ENCODE measurements around the gene RBM8A.

RBM8A gene

DNA sequence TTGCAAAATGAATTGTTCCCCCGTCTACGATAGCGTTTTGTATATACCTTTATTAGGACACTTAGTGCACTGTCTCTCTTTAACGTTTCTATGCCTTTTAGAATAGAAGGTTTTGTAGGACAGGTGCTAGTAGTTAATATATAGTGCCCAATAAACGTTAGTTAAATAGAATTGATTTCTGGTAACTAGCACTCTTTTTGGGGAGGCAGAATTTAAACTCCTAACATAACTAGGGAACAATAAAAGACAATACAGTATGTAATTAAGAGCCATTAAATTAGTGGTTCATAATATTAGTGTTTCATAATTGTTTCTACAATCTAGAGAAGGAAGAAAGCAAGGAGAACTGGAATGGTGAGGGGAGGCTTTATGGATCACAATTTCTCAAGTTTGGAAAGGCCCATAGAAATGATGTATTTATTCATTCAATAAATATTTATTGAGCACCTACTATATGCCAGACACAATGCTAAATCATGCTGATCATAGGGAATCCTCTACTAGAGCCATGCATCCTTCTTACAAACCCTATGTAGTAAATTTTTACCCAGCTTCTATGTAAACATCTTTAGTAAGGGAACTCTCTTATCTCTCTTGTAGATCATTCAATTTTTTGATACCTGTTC, 37.9 kb upstream of the RBM8A start:
- TF ChIP-seq, protein P1, sequence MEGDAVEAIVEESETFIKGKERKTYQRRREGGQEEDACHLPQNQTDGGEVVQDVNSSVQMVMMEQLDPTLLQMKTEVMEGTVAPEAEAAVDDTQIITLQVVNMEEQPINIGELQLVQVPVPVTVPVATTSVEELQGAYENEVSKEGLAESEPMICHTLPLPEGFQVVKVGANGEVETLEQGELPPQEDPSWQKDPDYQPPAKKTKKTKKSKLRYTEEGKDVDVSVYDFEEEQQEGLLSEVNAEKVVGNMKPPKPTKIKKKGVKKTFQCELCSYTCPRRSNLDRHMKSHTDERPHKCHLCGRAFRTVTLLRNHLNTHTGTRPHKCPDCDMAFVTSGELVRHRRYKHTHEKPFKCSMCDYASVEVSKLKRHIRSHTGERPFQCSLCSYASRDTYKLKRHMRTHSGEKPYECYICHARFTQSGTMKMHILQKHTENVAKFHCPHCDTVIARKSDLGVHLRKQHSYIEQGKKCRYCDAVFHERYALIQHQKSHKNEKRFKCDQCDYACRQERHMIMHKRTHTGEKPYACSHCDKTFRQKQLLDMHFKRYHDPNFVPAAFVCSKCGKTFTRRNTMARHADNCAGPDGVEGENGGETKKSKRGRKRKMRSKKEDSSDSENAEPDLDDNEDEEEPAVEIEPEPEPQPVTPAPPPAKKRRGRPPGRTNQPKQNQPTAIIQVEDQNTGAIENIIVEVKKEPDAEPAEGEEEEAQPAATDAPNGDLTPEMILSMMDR (IDR thresholded peaks at IDR 0.05; ENCODE audit: low read depth, low read length) = no peak
- in situ Hi-C loops (cut with HindIII; ENCODE audit: low sequenced_read_pairs) = no loop called here
- DNase-seq (ENCODE audit: low read depth, low spot score) = no peak
- peak overlapping the region; percentile 75 for H3K4me3 ChIP-seq (ENCODE audit: low read depth, low read length)

DNA sequence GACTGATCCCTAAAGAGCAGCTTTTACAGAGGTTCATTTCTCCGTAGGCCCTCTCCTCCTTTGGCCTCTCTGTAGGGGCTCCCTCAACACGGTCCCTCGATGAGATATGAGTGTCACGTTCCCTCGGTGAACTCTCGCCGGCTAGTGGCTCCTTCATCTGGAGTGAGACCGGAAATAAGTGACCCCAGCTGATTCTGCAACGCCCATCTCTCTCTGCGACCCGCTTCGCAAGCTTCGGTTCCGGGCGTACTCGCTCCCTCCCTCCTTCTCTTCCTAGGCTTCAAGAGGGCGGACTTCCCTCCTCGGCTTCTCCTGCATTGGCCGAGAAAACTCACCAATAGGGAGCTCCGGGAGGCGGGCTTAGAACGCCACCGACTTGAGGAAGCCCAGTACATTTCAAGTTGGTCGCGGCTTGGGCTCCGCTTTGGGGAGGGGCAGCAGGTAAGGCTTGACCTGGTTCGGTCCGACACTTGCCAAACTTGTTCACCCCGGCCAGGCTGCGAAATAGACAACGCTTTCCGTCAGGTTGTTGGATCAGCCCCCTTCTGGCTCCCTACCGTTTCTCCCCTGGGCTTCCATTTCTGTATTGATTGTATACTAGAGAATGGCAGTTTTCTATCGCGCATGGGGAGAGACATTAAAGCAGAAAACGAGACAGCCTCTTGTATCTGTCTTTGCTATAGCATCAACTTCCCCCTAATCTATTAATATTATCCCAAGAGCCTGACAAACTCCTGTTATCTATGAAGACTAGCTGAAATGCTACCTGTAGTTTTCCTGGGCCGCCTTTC, 37.2 kb upstream of the RBM8A start, which contains the start of the genes ANKRD34A and POLR3GL:
TSS of gene ANKRD34A (minus strand) at position 248 of the 791 bp plus-strand sequence. CDS start 2,816 bp downstream, outside the sequence.
TSS of gene POLR3GL (plus strand) at position 363 of the 791 bp plus-strand sequence. CDS start 10,176 bp downstream, outside the sequence.
- peak within 1 kb of the TSS; percentile 75 for H3K4me3 ChIP-seq (ENCODE audit: low read depth, low read length)
- in situ Hi-C loops (cut with HindIII; ENCODE audit: low sequenced_read_pairs) = no loop called here
- TF ChIP-seq, protein P1 (IDR thresholded peaks at IDR 0.05; ENCODE audit: low read depth, low read length) = no peak
- peak; percentile 94 for DNase-seq (ENCODE audit: low read depth, low spot score)

DNA sequence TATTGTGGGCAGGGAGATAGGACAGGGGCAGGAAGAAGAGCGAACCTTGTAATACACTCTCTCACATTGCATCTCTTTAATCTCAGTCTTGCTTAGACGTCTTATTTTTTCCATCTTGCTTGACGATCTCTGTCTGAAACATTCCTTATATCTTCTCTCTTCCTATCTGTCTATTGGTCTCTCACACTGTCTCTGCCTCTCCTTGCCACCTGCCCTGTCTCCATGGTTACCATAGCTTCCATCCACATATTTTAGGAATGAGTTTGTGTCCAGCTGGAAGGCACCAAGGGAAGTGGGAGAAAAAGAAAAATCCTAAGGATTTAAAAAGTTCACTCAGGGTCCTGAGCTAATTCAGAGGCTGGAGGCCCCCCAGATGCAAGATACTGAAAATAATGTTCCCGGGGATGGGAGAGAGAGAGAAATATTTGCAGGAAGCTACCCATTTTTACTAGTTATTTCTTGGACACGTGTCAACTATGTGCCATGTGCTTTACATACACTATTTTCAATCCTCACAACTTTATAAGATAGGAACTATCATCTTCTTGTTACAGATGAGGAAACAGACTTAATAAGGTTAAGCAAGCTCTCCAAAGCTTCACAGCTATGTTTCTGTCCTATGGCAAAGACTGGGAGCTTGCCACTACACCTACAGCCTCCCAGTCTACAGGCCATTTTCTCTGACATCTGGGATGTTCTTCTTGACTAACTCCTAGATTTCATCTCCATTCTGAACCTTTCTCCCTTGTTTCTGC, 36.2 kb upstream of the RBM8A start:
- peak overlapping the region; percentile 75 for H3K4me3 ChIP-seq (ENCODE audit: low read depth, low read length)
- peak; percentile 53 for DNase-seq (ENCODE audit: low read depth, low spot score)
- in situ Hi-C loops (cut with HindIII; ENCODE audit: low sequenced_read_pairs) = no loop called here
- TF ChIP-seq, protein P1 (IDR thresholded peaks at IDR 0.05; ENCODE audit: low read depth, low read length) = no peak

DNA sequence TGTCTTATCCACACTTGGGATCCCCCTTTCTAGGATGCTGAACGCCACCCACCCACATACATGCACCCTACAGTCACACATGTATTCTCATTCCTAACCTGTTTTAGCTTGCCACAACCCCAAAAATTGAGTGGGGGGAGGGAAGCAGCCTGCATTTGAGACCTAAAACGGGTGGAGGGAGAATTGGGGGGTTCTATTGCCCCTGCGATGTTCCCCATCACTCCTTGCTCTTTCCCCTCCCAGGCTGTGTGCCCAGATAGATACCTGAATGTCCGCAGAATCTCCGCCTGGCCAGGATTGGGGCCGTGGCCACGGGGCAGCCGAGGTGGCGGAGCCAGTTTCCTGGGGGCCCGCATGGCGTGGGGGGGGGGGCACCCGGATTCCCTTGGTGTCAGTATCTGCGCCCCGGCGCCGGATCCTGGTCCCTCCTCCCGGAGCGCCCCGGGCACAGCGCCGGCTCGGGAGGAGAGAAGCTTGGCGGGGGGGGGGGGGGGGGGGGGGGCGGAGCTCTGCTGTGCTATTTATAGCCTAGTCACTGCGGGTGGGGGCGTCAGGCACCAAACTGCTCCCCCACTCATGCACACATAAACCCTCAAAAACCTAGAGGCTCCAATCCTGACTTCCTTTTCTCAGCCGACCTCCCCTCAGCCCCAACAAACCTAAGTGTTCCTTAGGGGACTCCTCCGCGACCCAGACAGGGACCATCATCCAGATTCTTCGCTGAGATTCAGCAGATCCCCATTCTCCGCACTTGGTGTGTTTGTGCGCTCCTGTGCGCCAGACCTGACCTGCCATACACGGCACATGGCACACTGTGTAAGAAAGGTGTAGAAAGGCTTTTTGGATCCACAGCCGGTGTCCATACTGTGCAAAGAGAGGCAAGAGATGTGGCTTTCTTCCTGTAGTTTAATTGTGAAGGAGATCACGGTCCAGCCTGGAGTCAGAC, 35.1 kb upstream of the RBM8A start:
- H3K4me3 ChIP-seq (ENCODE audit: low read depth, low read length) = peak overlapping the region; percentile 63
- in situ Hi-C loops (cut with HindIII; ENCODE audit: low sequenced_read_pairs) = no loop called here
- DNase-seq (ENCODE audit: low read depth, low spot score) = no peak
- TF ChIP-seq, protein P1 (IDR thresholded peaks at IDR 0.05; ENCODE audit: low read depth, low read length) = no peak

DNA sequence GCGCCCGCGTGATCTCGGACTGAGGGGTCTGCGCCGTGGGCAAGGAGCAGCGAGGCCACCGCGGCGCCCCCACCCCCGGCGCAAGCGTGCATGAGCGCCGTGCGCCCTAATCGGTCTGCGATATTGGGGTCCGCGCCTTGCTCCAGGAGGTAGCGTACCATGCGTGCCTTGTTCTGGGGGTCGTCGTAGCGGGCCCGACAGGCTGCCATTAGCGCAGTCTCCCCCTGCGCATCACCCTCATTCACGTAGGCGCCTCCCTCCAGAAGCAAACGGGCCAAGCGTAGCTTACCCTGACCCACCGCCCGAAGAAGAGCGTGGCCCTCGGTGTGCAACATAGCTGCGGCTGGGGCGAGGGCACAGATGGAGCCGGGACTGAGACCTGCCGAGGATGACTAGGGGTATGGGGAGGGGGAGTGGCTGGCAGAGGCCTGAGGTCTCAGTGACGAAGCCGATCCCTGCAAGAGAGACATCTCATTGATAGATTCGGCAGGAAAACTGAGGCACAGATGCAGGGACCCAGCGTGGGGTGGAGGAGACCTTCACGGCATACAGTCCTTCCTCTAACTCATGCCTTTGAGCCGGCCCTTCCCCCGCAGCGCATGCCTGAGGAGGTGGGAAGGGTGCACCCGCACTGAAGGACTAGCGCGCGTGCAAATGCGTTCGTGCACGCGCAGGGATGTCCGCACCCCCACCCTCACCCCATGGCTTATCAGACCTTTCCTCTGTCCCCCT, 34.3 kb upstream of the RBM8A start:
- DNase-seq (ENCODE audit: low read depth, low spot score) = no peak
- in situ Hi-C loops (cut with HindIII; ENCODE audit: low sequenced_read_pairs) = no loop called here
- TF ChIP-seq, protein P1 (IDR thresholded peaks at IDR 0.05; ENCODE audit: low read depth, low read length) = no peak
- H3K4me3 ChIP-seq (ENCODE audit: low read depth, low read length) = peak overlapping the region; percentile 63
